ENCODE data around the gene CRTAC1.

GRCh38 chr10:97894092-97894491 is 136.3 kb downstream of the CRTAC1 start:
- TF ChIP-seq POLR2A (IDR thresholded peaks at IDR 0.05) (no peak), CTCF (IDR thresholded peaks at IDR 0.05) (no peak), POLR2AphosphoS5 (IDR thresholded peaks at IDR 0.05) (no peak)
